Measurements from ENCODE around the gene BRSK1. TPM values are rescaled to one million over a fixed set of nuclear protein-coding genes. Genes with fewer than 3 reads are reported as not detected.

Gene BRSK1
- 4.0 and 5.2 TPM in 2 replicates for total RNA-seq

DNA sequence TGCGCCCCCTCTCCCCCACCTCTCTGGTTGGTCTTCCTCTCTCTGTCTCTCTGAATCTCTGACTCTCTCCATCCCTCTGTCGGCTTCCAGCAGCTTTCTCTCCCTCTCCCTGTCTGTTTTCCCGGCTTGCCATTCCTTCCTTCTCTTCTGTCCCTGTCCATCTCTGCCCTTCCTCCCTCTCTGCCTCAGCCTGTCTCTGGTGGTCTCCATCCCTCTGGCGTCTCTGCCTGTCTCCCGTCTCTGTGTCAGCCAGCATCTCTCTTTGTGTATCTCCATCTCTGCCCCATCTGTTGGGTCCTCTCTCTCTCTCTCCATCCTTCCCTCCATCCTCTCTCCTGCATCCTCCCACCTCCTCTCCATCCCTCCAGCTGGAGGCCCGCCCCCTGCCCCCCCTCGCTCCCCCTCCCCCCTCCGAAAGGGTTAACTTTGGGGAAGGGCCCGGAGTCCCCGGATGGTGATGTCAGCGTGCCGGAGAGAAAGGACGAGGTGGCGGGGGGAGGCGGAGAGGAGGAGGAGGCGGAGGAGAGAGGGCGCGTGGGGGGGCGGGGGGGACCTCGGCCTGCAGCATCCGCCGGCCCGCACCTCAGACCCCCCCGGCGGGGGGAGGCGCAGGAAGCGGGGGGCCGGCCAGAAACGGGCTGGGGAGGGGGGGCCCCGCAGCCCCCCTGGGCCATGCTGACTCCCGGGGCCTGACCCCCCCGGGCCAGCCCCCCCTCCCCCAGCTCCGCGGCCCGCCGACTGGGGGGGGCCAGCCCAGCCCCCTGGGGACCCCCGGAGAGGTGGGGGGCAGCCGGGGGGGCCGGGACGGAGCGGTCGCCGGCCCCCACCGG is at the start of gene BRSK1:
TSS of gene BRSK1 (plus strand) at position 450 of the 830 bp plus-strand sequence. CDS start 446 bp downstream, outside the sequence.

DNA sequence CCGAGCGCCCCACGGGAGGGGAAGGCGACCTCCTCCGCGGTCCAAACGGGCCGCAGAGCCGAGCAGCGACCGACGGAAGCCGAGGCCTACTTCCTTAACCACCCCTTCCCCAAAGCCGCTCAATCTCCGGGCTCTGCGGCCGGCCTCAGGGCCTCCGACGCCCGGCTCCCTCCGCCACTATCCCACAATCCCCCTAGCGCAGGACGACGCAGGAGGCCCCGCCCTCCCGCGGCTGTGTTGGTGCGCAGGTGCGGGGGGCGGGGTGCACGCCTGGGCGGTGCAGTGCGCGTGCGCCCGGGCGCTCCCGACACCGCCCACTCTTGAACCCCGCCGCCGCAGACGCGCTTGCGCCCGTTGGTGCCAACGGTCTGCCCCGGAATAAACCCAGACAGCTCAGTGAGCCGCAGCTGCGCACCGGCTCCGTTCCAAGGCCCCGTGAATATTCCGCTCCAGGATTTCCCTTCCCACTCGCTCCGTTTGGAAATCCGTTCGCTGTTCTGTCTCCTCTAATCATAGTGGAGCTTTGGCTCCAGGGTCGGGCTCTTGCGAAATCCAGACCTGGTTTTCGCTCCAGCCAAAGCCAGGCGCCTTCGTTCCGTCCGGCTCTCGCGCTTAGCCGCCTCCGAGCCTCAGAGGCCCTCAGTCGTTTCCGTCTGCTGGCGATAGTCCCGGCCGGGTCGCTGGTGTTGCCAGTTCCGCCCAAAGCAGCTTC is 24.8 kb upstream of the BRSK1 start, which contains the start of gene PPP6R1:
TSS of gene PPP6R1 (minus strand) at position 190 of the 712 bp plus-strand sequence. CDS start 11,914 bp downstream, outside the sequence.

DNA sequence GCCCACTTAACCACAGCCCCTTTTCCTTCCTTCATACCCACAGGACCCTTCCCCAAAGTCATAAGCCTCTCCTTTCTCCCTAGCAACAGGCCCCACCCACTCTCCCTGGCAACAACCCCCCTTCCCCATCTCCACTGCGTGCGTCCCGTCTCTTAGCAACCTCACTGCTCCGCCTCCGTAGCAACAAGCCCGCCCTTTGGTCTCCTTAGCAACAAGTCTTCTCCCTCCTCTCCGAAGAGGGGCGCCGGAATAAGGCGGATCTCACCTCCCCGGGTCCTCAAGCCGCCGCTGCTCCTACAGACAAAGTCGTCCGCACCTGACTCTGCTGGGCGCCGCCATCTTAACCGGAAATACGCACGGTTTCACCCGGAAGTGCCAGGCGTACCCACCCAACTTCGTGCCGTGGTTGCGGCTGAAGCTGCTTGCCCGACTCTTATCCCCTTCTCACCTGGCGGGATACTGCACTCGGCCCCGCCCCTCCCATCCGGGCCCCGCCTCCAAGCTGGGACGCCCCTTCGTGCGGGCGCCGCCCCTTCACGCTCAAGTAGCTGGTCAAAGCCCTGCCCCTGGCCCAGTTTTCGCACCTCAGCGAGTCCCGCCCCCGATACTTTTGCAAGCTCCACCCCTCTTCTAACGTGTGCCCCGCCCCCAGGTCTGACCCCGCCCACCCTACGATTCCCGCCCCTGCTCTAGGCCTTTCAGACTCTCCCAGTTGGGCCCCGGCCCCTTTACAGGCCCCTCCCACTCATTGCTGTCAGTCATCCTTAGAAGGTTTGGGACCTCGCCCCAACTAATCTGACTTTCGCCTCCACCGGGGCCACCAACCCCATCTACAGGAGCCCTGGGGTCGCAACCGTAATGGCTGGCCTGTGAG is 3.8 kb upstream of the BRSK1 start, which contains the start of gene HSPBP1:
TSS of gene HSPBP1 (minus strand) at position 341 of the 874 bp plus-strand sequence. CDS start 502 bp downstream, outside the sequence.

DNA sequence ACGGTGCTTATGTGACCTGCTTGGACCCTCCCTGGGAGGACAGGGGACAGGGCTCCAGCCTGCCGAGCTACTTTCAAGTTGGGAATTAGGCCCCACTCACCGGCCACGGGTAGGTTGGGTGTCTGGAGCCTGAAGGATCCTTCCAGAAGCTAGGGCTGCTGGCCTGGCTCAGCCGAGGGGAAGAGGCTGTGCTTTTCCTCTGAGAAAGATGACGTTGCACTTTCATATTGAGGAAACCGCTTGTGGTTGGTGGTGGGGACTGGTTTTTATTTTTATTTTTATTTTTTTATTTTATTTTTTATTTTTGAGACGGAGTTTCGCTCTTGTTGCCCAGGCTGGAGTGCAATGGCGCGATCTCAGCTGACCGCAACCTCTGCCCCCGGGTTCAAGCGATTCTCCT is 41.4 kb downstream of the BRSK1 start, which contains the start of gene TMEM150B:
TSS of gene TMEM150B (minus strand) at position 170 of the 400 bp plus-strand sequence. CDS start 4,305 bp downstream, outside the sequence.

DNA sequence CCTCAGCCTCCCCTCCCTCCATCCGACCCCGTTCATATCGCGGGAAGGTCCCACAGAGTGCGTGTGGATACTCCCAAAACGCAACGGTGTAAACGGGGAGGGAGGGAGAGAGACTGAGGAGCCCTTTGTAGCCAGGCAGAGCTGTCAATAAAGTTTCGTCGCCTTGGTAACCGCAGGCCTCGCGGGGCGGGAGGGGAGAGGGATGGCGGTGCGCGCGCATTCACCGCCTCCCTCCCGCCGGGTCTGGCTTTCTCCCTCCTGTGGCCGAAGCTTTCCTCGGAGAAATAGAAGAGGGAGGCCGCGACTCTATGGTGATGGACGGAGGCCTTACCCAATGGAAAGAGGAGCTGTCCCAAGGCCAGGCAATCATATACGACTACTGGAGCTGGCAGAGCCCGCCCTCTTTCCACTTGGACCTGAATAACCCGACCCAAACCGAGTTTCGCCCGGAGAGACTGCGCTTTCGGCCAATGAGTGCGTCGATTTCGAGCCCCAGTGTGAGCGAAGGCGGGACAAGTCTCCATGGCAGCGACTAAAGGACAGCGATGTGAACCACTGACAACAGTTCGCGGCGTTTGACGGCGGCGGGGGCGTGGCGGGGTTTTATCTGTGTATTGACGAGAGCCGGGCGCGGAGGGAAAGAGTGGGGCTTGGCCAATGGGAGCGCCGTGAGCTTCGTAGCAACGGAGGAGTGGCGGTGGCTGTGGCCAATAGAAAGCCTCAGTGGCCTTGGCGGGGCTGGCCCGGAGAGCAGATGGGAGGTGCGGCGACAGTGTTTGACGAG is 55.5 kb downstream of the BRSK1 start, which contains the start of gene KMT5C:
TSS of gene KMT5C (plus strand) at position 772 of the 784 bp plus-strand sequence. CDS start 2,061 bp downstream, outside the sequence.

DNA sequence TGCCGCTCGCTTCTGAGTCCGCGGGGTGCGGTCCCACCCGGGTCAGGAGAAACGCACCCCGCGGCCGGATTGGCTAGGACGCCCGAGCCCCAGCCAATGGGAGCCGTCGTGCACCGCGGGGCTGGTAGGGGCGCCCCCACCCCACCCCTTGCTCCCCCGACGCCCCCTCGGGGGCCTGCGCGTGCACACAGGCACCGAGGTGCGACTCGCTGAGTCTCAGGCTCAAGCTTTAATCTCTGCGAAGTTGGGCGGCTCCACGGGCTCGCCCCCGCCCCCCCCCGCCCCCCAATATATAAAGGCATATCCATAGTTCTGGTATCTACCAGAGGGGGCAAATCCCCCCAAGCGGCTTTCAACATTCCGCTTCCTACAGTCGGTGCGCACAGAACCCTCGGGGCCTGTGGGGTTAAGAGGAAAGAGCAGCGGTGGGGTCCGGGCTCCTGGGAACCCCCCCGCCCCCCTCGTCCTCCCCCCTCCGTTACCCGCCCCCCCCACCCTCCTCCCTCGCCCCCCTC is 71.0 kb downstream of the BRSK1 start, which contains the start of gene COX6B2:
TSS of gene COX6B2 (minus strand) at position 22 of the 515 bp plus-strand sequence. CDS start 198 bp downstream, outside the sequence.

Other genes with a start within 250 kb of the BRSK1 start
- not detected in 2 replicates for gene GP6, start 245.7 kb upstream of the BRSK1 start, total RNA-seq
- 9.3 and 10.1 TPM in 2 replicates for gene RDH13, start 220.8 kb upstream of the BRSK1 start, total RNA-seq
- 0.99 and 1.2 TPM in 2 replicates for gene EPS8L1, start 208.1 kb upstream of the BRSK1 start, total RNA-seq
- 44.7 and 46.4 TPM in 2 replicates for gene PPP1R12C, start 166.4 kb upstream of the BRSK1 start, total RNA-seq
- 6.8 and 20.8 TPM in 2 replicates for gene TNNT1, start 134.8 kb upstream of the BRSK1 start, total RNA-seq
- gene TNNI3, start 126.3 kb upstream of the BRSK1 start, total RNA-seq: 0.66 TPM in 1 of 2 replicates, not detected in the other
- gene DNAAF3, start 117.4 kb upstream of the BRSK1 start, total RNA-seq: 0.33 and 0.87 TPM in 2 replicates
- gene SYT5, start 103.7 kb upstream of the BRSK1 start, total RNA-seq: 0.15 and 0.17 TPM in 2 replicates
- 4.5 and 10.9 TPM in 2 replicates for gene PTPRH, start 74.5 kb upstream of the BRSK1 start, total RNA-seq
- gene TMEM86B, start 55.2 kb upstream of the BRSK1 start, total RNA-seq: 2.2 and 2.3 TPM in 2 replicates
- 33.6 and 48.0 TPM in 2 replicates for gene PPP6R1, start 25.0 kb upstream of the BRSK1 start, total RNA-seq
- 28.8 and 39.3 TPM in 2 replicates for gene HSPBP1, start 3.9 kb upstream of the BRSK1 start, total RNA-seq
- gene TMEM150B, start 41.3 kb downstream of the BRSK1 start, total RNA-seq: not detected in 2 replicates
- 9.0 and 10.1 TPM in 2 replicates for gene KMT5C, start 55.9 kb downstream of the BRSK1 start, total RNA-seq
- not detected in 2 replicates for gene COX6B2, start 70.7 kb downstream of the BRSK1 start, total RNA-seq
- gene GARIN5B, start 79.3 kb downstream of the BRSK1 start, total RNA-seq: not detected in 2 replicates
- gene IL11, start 86.5 kb downstream of the BRSK1 start, total RNA-seq: 2.6 and 3.6 TPM in 2 replicates
- gene TMEM190, start 92.8 kb downstream of the BRSK1 start, total RNA-seq: not detected in 2 replicates
- gene TMEM238, start 100.3 kb downstream of the BRSK1 start, total RNA-seq: 0.58 and 0.83 TPM in 2 replicates
- 190 and 286 TPM in 2 replicates for gene RPL28, start 101.9 kb downstream of the BRSK1 start, total RNA-seq
- gene UBE2S, start 123.8 kb downstream of the BRSK1 start, total RNA-seq: 53.1 and 144 TPM in 2 replicates
- under 0.01 TPM in 1 of 2 replicates, not detected in the other for gene SHISA7, start 159.3 kb downstream of the BRSK1 start, total RNA-seq
- gene ISOC2, start 177.6 kb downstream of the BRSK1 start, total RNA-seq: 51.3 TPM in 2 replicates
- not detected in 2 replicates for gene C19orf85, start 180.8 kb downstream of the BRSK1 start, total RNA-seq
- 1.6 and 3.3 TPM in 2 replicates for gene ZNF628, start 192.6 kb downstream of the BRSK1 start, total RNA-seq
- gene NAT14, start 201.2 kb downstream of the BRSK1 start, total RNA-seq: 18.7 and 20.8 TPM in 2 replicates
- 14.4 and 47.6 TPM in 2 replicates for gene SSC5D, start 204.4 kb downstream of the BRSK1 start, total RNA-seq

Data from smooth muscle cell of trachea (primary cell).